ENCODE data around the gene RNF217. TPM values are rescaled to one million over a fixed set of nuclear protein-coding genes. Genes with fewer than 3 reads are reported as not detected.

RNF217 gene
- total and polyA plus RNA-seq, 10 of the 15 experiments (the other 5 are each of a cell fraction or from before 2014, with no cell fraction given): under 0.01 to 11.7 (median 0.04) TPM; not detected in 3

DNA sequence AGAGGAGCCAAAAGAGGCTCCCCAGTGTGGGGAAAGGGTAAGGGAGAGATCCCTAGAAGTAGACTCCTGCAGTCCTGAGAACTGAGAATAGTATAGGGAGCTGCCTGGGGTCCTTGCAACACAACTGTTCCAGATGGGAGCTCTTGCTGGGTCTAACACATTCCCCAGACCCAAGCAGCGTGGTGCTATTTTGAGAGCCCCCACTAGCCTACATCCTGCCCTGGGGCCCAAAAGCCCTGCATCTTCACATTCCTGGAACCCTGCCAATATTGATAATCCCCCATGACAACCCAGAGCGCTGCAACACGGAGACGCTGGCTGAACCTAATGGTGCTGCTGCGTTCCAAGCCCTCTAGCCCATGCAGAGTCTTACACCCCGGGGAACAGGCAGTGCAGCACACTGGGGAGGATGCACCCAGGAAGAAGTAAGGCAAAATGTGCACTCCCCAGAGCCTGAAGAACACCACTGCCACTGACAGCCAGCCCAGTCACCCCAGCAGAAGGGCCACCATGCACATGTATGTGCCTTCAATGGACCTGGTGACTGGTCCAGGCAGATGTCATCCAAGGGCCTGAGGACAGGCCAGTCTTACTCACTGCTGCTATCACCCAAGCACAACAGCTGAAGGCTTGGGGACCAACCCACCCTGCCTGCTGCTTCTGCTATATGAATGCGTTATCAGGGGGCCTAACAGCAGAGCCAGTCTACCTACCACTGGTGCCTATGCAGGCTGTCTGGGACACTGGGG, 7.0 kb upstream of the RNF217 start:
- Histone ChIP-seq H3K27ac (ENCODE audit: control insufficient read depth, insufficient read depth) (no peak overlapping the region), H3K4me2 (ENCODE audit: control insufficient read depth, insufficient read depth) (no peak overlapping the region), H2AFZ (ENCODE audit: control insufficient read depth, low read depth, low read length) (no peak overlapping the region), H3K9ac (ENCODE audit: control insufficient read depth, insufficient read depth, low read length) (no peak overlapping the region), H3K36me3 (ENCODE audit: control insufficient read depth in 2 of 2, insufficient read depth in 2 of 2, low read length in 1 of 2) (no peaks in the 10 kb centered on the region), H3K27me3 (replicated peaks in 1 of 2; ENCODE audit: control insufficient read depth in 2 of 2, insufficient read depth in 2 of 2, low read length in 1 of 2) (no peaks in the 10 kb centered on the region), H3K4me1 (ENCODE audit: control insufficient read depth, insufficient read depth, low read length) (no peaks in the 10 kb centered on the region), H3K4me3 (no peak overlapping the region), H3K9me3 (replicated peaks; ENCODE audit: control insufficient read depth, insufficient read depth, low read length) (no peaks in the 10 kb centered on the region), H3K79me2 (ENCODE audit: control insufficient read depth, insufficient read depth, low read length) (no peaks in the 10 kb centered on the region), H4K20me1 (ENCODE audit: control insufficient read depth, insufficient read depth) (no peaks in the 10 kb centered on the region)
- FAIRE-seq (no peak), ATAC-seq (no peak), DNase-seq (ENCODE audit: low read depth, low spot score) (no peak)
- ChIA-PET SMC1A (ENCODE audit: uncharacterized antibody, unreplicated experiment) (interaction anchor here (0.9 to 1.1 kb wide), 2 partner anchors 38 to 53 kb away, joined by 3 read pairs; no protein-coding TSS in a partner anchor), CTCF (interaction anchor here (0.6 kb wide), 1 partner anchor 495 kb away, joined by 3 read pairs; no protein-coding TSS in a partner anchor), POLR2A (no interaction called here), RAD21 (ENCODE audit: unreplicated experiment) (no interaction called here)
- in situ Hi-C loops (cut with MboI) (no loop called here), intact Hi-C loops (cut with micrococcal nuclease; ENCODE audit: unreplicated experiment) (no loop called here)
- BruUV-seq (replicated peaks): no TSS peak
- no peak for TF ChIP-seq FOXK2 (IDR thresholded peaks at IDR 0.05)
- TF ChIP-seq, protein P1, sequence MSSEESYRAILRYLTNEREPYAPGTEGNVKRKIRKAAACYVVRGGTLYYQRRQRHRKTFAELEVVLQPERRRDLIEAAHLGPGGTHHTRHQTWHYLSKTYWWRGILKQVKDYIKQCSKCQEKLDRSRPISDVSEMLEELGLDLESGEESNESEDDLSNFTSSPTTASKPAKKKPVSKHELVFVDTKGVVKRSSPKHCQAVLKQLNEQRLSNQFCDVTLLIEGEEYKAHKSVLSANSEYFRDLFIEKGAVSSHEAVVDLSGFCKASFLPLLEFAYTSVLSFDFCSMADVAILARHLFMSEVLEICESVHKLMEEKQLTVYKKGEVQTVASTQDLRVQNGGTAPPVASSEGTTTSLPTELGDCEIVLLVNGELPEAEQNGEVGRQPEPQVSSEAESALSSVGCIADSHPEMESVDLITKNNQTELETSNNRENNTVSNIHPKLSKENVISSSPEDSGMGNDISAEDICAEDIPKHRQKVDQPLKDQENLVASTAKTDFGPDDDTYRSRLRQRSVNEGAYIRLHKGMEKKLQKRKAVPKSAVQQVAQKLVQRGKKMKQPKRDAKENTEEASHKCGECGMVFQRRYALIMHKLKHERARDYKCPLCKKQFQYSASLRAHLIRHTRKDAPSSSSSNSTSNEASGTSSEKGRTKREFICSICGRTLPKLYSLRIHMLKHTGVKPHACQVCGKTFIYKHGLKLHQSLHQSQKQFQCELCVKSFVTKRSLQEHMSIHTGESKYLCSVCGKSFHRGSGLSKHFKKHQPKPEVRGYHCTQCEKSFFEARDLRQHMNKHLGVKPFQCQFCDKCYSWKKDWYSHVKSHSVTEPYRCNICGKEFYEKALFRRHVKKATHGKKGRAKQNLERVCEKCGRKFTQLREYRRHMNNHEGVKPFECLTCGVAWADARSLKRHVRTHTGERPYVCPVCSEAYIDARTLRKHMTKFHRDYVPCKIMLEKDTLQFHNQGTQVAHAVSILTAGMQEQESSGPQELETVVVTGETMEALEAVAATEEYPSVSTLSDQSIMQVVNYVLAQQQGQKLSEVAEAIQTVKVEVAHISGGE (CRISPR knock-in tag; IDR thresholded peaks at IDR 0.05): no peak
- TF ChIP-seq CREM (IDR thresholded peaks at IDR 0.05; ENCODE audit: low read depth): no peak
- no peak for TF ChIP-seq ZNF622 (IDR thresholded peaks at IDR 0.05)
- TF ChIP-seq, protein P2, sequence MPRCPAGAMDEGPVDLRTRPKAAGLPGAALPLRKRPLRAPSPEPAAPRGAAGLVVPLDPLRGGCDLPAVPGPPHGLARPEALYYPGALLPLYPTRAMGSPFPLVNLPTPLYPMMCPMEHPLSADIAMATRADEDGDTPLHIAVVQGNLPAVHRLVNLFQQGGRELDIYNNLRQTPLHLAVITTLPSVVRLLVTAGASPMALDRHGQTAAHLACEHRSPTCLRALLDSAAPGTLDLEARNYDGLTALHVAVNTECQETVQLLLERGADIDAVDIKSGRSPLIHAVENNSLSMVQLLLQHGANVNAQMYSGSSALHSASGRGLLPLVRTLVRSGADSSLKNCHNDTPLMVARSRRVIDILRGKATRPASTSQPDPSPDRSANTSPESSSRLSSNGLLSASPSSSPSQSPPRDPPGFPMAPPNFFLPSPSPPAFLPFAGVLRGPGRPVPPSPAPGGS (IDR thresholded peaks at IDR 0.05; ENCODE audit: borderline replicate concordance, insufficient read depth, low read depth, low read length, poor library complexity, severe bottlenecking): no peak
- TF ChIP-seq HCFC1 (IDR thresholded peaks at IDR 0.05; ENCODE audit: low read length): no peak
- TF ChIP-seq EZH2 (IDR thresholded peaks at IDR 0.05; ENCODE audit: borderline replicate concordance, control insufficient read depth, low read depth, low read length): no peak
- WGBS (ENCODE audit: insufficient coverage, insufficient replicate concordance, low lambda C conversion rate, missing lambda C conversion rate): 42% methylated on average over 7 of the region's 7 CpGs
